NCI-H2107 treated with DMSO at 0.1 percent for 48 hours (cell line): ENCODE results near the gene OR1N2.
"Not testable (repeated sequence)": the region's sequence is repeated elsewhere in the genome, so short reads cannot be mapped to it uniquely, and the experiment has no call there.

Source experiments
- DNase-seq: peaks from one replicate; lab custom pipeline; 2025; ENCODE audit not compliant: unreplicated experiment; lab: John Stamatoyannopoulos, UW

The OR1N2 gene

DNA sequence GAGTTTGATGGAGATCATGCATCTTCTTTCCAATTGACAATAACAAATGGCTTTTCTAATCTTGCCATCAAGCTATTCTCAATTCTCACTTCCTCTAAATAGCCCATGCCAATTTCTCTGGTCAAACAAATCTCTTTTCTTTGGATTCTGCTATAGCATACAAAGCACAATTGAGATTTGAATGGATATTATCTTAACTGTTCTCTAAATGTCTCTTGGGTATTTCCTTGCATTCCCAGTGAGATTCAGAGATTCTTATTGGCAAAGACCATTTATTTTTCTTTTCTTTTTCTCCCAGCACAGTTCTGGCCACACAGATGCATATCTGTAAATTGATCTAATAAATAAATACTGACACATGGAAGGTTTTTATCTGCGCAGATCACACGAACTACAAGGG is at the start of gene OR1N2:
TSS of gene OR1N2 (plus strand) at position 301 of the 400 bp plus-strand sequence. CDS start 100 bp downstream, outside the sequence.
- DNase-seq: no peak

GRCh38 chr9:122506964-122507363 is 45.9 kb upstream of the OR1N2 start:
- no peak for DNase-seq

DNA sequence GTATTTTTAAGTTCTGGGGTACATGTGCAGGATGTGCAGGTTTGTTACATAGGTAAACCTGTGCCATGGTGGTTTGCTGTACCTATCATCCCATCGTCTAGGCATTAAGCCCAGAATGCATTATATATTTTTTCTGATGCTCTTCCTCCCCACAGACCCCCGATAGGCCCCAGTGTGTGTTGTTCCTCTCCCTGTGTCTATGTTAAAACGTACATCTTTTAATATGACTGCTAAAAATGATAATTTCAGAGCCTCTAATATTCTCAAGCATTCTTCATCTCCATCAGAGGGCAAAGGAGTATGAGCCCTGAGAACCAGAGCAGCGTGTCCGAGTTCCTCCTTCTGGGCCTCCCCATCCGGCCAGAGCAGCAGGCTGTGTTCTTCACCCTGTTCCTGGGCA is 42.4 kb upstream of the OR1N2 start, which contains the start of gene OR1J2:
TSS of gene OR1J2 (plus strand) at position 301 of the 400 bp plus-strand sequence. CDS start at position 301, 0 bp downstream.
- DNase-seq: no peak

DNA sequence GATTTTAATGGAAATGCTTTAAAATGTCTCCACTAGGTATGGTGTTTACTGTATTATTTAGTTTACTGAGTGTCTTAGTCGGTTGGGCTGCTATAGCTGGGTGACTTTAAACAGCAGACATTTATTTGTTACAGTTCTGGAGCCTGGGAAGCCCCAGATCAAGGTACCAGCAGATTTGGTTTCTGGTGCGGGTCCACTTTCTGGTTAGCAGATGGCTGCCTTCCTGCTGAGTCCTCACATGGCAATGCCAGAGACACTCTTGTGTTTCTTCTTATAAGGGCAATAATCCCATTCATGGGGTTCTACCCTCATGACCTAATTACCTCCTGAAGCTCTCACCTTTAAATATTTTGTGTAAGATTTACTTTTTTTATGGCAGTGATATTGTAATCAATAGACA is 34.7 kb upstream of the OR1N2 start:
- no peak for DNase-seq

- DNase-seq: no peak
Observed at GRCh38 chr9:122518841-122519240, 34.1 kb upstream of the OR1N2 start, which contains the start of gene OR1J4. TSS of gene OR1J4 (plus strand) at chr9:122519141. CDS start at chr9:122519141, 0 bp downstream.

- DNase-seq: no peak
Observed at GRCh38 chr9:122519376-122519775, 33.5 kb upstream of the OR1N2 start.

GRCh38 chr9:122526602-122527001 is 26.3 kb upstream of the OR1N2 start:
- no peak for DNase-seq

DNA sequence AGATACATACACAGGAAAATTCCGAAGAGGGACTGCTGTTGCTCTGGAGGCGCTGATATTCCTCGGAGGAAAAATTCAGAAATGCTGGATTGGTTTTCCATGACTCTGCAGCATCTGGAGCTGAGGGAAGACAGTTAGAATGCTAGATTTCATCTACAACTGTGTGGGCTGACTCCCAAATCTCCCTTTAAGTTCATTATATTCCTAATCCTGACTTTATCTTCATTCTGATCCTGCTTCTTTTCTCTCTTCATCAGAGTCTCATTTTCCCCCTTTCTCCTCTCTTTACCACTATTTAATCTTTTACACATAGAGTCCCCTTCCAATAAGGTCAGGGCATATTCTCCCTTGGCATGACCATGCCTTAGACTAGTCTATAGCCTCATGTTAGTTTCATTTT is 25.7 kb upstream of the OR1N2 start, which contains the start of gene OR1N1:
TSS of gene OR1N1 (minus strand) at position 101 of the 400 bp plus-strand sequence. CDS start at position 101, 0 bp downstream.
- no peak for DNase-seq

GRCh38 chr9:122531157-122531556 is 21.8 kb upstream of the OR1N2 start:
- DNase-seq: not testable (repeated sequence)

DNA sequence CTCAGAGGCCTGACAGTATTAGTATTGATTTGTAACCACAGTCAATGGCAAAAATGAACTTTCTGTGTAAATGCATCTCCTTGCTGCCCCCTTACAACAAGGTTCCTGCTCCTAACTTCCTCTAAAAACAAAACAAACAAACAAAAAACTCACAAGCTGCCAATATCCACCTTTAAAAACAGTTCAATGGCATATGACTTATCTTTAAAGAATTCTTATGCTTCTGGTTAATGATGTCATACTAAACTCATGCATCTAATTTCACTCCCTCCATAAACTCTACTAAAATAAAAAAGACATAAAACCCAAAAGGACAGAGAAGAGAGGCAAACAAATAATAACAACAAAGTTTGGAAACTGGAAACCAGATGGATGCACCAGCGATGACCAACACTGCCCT is 16.8 kb upstream of the OR1N2 start:
- no peak for DNase-seq

DNA sequence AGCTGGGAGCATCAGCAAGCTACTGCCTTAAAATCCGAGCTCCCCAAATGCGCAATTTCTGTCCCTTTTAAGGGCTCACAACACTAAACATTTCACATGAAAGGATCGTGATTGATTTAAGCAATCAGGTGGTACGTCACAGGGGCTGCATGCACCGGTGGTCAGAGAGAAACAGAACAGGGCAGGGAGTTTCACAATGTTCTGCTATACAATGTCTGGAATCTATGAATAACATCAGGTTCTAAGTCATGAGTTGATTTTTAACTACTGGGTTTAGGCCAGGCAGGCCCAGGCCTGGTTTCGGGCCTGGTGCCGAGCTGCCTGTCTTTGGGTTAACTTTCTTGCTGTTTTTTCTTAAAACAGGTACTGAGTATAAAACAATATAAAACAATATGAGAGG is 15.8 kb upstream of the OR1N2 start:
- DNase-seq: not testable (repeated sequence)

DNA sequence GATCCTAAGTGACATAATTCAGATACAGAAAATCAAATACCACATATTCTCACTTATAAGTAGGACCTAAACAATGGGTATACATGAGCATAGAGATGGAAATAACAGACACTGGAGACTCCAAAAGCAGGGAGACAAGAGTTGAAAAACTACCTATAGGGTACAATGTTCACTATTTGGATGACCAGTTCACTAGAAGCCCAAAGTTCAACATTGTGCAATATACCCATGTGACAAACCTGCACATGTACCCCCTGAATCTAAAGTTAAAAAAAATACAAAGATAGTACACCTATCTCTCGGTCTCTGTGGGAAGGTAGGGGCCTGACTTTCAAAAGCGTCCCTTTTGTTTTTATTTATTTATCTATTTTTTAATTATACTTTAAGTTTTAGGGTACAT is 14.2 kb upstream of the OR1N2 start:
- no peak for DNase-seq

GRCh38 chr9:122546196-122546595 is 6.7 kb upstream of the OR1N2 start:
- no peak for DNase-seq

- no peak for DNase-seq
Observed at GRCh38 chr9:122551371-122551770, 1.5 kb upstream of the OR1N2 start.

DNA sequence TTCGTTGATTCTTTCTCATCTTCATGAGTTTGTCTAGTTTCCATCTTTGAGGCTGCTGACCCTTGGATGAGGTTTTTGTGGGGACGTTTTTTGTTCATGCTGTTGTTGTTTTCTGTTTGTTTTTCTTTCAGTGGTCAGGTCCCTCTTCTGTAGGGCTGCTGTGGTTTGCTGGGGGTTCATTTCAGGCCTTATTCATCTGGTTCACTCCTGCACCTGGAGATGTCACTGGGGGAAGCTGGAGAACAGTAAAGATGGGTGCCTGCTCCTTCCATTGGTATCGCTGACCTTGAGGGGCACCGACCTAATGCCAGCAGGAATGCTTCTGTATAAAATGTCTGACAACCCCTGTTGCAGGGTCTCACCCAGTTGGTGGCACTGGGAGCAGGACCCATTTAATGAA is 8.5 kb downstream of the OR1N2 start:
- no peak for DNase-seq

- DNase-seq: no peak
Observed at GRCh38 chr9:122562134-122562760, 9.3 kb downstream of the OR1N2 start.

- no peak for DNase-seq
Observed at GRCh38 chr9:122567901-122568300, 15.0 kb downstream of the OR1N2 start.

- no peak for DNase-seq
Observed at GRCh38 chr9:122572456-122572855, 19.5 kb downstream of the OR1N2 start.

- no peak for DNase-seq
Observed at GRCh38 chr9:122579874-122580273, 27.0 kb downstream of the OR1N2 start.

DNA sequence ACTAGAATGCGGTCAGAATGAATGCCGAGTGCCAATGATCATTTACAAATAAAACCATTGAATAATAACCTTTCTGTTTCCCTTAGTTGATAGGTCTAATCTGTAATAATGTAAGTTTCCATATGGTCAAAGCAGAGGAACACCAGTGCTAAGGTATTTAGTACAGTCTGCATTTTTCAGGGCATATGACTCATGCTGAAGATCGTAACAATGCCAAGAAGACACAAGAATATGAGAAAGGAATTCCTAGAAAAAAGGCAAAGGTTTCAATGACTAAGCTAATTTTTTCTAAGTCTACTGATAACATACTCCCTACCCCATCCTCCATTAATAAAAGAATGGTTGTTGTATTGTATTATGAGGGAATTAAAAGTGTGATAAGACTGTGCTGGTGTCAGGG is 27.4 kb downstream of the OR1N2 start:
- no peak for DNase-seq

- not testable (repeated sequence) for DNase-seq
Observed at GRCh38 chr9:122583284-122583683, 30.4 kb downstream of the OR1N2 start, which contains the start of gene OR1L8. TSS of gene OR1L8 (minus strand) at chr9:122583384. CDS start at chr9:122568477, 14,907 bp downstream.
